ENCODE results near the gene SORBS1.

SORBS1 gene

GRCh38 chr10:95565336-95565735 lies 4.2 kb upstream of the SORBS1 start:
- Histone ChIP-seq H3K9ac (ENCODE audit: low read depth, low read length) (no peak overlapping the region), H3K9me3 (ENCODE audit: control insufficient read depth, insufficient read depth, low read length) (no peaks in the 10 kb centered on the region), H3K36me3 (ENCODE audit: control insufficient read depth, insufficient read depth, low read length) (no peaks in the 10 kb centered on the region), H3K27me3 (ENCODE audit: control insufficient read depth, insufficient read depth, low read length) (no peaks in the 10 kb centered on the region), H3K4me1 (ENCODE audit: control insufficient read depth, insufficient read depth, low read length) (no peaks in the 10 kb centered on the region), H3K4me3 (ENCODE audit: low read depth, low read length) (no peak overlapping the region), H3K27ac (ENCODE audit: low read depth, low read length) (no peak overlapping the region)

DNA sequence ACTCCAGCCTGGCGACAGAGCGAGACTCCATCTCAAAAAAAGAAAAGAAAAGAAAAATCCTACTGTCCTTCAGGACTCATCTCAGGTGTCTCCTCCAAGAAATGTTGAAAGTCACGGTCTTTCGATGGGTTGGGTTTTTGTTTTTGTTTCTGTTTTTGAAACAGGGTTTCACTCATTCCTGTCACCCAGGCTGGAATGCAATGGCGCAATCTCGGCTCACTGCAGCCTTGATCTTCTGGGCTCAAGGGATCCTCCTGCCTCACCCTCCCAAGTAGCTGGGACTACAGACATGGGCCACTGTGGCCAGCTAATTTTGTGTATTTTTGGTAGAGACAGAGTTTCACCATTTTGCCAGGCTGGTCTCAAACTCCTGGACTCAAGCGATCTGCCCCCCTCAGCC lies 3.1 kb upstream of the SORBS1 start:
- peaks cover 5% of the 10 kb centered on the region; the same call in 1 of the 2 replicates for H3K4me1 ChIP-seq (ENCODE audit: control insufficient read depth, insufficient read depth, low read length)
- H3K4me3 ChIP-seq (ENCODE audit: low read depth, low read length) = no peak overlapping the region
- H3K27ac ChIP-seq (ENCODE audit: low read depth, low read length) = no peak overlapping the region
- no peaks in the 10 kb centered on the region for H3K9me3 ChIP-seq (ENCODE audit: control insufficient read depth, insufficient read depth, low read length)
- H3K36me3 ChIP-seq (ENCODE audit: control insufficient read depth, insufficient read depth, low read length) = no peaks in the 10 kb centered on the region
- H3K27me3 ChIP-seq (ENCODE audit: control insufficient read depth, insufficient read depth, low read length) = no peaks in the 10 kb centered on the region
- H3K9ac ChIP-seq (ENCODE audit: low read depth, low read length) = no peak overlapping the region

DNA sequence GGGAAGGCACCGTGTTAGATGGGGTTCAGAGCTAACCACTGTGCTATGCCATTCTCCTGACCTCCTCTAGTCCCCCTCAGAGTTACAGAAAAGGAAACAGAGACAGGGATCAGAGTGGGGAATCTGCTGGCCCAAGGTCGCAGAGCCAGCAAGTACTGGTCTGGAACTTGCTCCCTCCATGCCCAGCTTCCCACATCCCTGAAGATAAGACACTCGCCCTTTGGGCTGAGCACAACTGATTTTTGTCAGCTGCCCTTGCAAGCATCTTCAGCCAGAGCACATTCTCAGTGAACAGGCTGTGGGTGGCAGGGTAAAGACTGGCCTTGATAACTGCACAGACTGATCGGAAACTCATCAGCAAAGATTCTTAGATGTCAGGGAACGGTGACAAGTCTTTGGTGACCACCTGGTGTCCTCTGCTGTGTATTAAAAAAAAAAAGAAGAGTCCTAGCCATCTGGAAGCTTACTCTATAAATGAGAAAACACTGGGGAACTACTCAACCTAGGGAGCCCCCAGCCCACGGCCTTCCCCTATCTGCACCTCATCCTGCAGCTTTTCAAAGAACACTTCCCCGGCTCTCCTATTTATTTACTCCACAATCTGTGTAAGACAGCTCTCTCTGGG lies 1.3 kb upstream of the SORBS1 start:
- H3K4me3 ChIP-seq (ENCODE audit: low read depth, low read length) = no peak overlapping the region
- H3K27ac ChIP-seq (ENCODE audit: low read depth, low read length) = no peak overlapping the region
- no peaks in the 10 kb centered on the region for H3K27me3 ChIP-seq (ENCODE audit: control insufficient read depth, insufficient read depth, low read length)
- H3K4me1 ChIP-seq (ENCODE audit: control insufficient read depth, insufficient read depth, low read length) = peaks cover 22% of the 10 kb centered on the region
- H3K9ac ChIP-seq (ENCODE audit: low read depth, low read length) = no peak overlapping the region
- no peaks in the 10 kb centered on the region for H3K36me3 ChIP-seq (ENCODE audit: control insufficient read depth, insufficient read depth, low read length)
- no peaks in the 10 kb centered on the region for H3K9me3 ChIP-seq (ENCODE audit: control insufficient read depth, insufficient read depth, low read length)

- Histone ChIP-seq H3K9ac (ENCODE audit: low read depth, low read length) (no peak overlapping the region), H3K4me3 (ENCODE audit: low read depth, low read length) (peak overlapping the region; percentile 78), H3K36me3 (ENCODE audit: control insufficient read depth, insufficient read depth, low read length) (no peaks in the 10 kb centered on the region), H3K27ac (ENCODE audit: low read depth, low read length) (no peak overlapping the region), H3K4me1 (ENCODE audit: control insufficient read depth, insufficient read depth, low read length) (peaks cover 28% of the 10 kb centered on the region), H3K9me3 (ENCODE audit: control insufficient read depth, insufficient read depth, low read length) (no peaks in the 10 kb centered on the region), H3K27me3 (ENCODE audit: control insufficient read depth, insufficient read depth, low read length) (no peaks in the 10 kb centered on the region)
These were observed 650 bp upstream of the SORBS1 start for GRCh38 chr10:95561864-95562177.

DNA sequence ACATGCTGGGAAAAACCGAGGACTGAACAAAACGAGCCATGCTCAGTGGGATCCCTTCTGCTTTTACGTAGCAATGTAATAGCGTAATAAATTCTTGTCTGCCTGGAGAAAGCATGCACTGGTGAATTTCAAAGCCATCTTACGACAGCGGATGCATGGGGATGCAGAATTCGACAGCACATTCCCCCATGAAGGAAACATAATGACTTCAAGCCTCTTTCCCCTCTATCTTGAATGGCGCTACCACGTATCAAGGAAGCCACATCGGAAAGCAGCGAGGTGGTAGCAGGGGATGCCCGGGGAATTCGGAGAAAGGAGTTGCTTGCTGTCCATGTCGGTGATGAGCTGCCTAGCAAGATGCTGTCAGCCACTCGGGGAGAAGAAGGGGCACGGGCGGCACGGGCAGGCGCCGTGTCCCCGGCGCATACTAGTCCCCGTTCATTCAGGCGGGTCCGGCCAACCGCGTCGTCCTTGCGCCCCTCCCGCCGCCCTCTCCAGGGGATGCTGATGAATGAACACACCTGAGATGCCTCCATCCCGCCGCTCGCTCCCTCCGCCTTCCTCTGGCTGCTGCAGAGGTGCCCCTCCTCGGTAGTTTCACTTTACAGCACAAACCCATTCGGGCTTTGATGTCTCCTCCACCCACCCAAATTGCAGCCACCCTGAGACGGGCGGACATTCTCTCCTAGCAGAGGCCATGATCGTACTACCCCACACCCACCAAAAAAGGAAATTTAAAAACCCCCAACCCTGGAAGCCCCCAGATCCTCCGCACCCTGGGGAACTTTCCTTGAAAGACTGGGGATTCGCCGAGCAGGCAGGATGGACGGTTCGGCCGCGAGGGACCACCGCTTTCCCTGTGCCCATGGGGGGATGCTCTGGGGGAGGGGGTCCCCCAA lies 644 bp downstream of the SORBS1 start:
- Histone ChIP-seq H3K27me3 (ENCODE audit: control insufficient read depth, insufficient read depth, low read length) (no peaks in the 10 kb centered on the region), H3K9ac (ENCODE audit: low read depth, low read length) (peak overlapping the region; percentile 39; the same call in 1 of the 2 replicates), H3K36me3 (ENCODE audit: control insufficient read depth, insufficient read depth, low read length) (no peaks in the 10 kb centered on the region), H3K9me3 (ENCODE audit: control insufficient read depth, insufficient read depth, low read length) (no peaks in the 10 kb centered on the region), H3K27ac (ENCODE audit: low read depth, low read length) (peak overlapping the region; percentile 34), H3K4me1 (ENCODE audit: control insufficient read depth, insufficient read depth, low read length) (peaks cover 34% of the 10 kb centered on the region), H3K4me3 (ENCODE audit: low read depth, low read length) (peak overlapping the region; percentile 78)

DNA sequence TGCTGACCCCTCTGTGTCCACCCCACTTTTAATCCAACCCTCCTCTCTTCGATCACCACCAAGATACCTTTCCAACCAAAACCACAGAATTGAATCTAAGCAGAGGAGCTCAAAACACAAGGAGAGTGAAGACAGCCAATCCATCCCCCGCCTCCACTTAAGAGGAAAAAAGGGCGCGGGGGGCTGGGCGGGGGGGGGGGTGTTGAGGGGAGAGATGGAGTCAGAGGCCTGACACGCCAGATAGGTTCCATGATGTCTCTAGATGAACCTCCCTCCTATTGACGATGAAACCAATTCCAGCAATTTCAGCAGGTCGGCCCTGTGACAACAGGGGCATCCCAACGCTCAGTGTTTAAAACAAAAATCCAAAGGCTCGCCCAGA lies 1.3 kb downstream of the SORBS1 start:
- Histone ChIP-seq H3K9me3 (ENCODE audit: control insufficient read depth, insufficient read depth, low read length) (no peaks in the 10 kb centered on the region), H3K4me1 (ENCODE audit: control insufficient read depth, insufficient read depth, low read length) (peaks cover 40% of the 10 kb centered on the region), H3K27me3 (ENCODE audit: control insufficient read depth, insufficient read depth, low read length) (no peaks in the 10 kb centered on the region), H3K4me3 (ENCODE audit: low read depth, low read length) (peak overlapping the region; percentile 78), H3K36me3 (ENCODE audit: control insufficient read depth, insufficient read depth, low read length) (no peaks in the 10 kb centered on the region), H3K9ac (ENCODE audit: low read depth, low read length) (no peak overlapping the region), H3K27ac (ENCODE audit: low read depth, low read length) (no peak overlapping the region)

- no peaks in the 10 kb centered on the region for H3K27me3 ChIP-seq (ENCODE audit: control insufficient read depth, insufficient read depth, low read length)
These were observed 1.7 kb downstream of the SORBS1 start for GRCh38 chr10:95559471-95559870.

DNA sequence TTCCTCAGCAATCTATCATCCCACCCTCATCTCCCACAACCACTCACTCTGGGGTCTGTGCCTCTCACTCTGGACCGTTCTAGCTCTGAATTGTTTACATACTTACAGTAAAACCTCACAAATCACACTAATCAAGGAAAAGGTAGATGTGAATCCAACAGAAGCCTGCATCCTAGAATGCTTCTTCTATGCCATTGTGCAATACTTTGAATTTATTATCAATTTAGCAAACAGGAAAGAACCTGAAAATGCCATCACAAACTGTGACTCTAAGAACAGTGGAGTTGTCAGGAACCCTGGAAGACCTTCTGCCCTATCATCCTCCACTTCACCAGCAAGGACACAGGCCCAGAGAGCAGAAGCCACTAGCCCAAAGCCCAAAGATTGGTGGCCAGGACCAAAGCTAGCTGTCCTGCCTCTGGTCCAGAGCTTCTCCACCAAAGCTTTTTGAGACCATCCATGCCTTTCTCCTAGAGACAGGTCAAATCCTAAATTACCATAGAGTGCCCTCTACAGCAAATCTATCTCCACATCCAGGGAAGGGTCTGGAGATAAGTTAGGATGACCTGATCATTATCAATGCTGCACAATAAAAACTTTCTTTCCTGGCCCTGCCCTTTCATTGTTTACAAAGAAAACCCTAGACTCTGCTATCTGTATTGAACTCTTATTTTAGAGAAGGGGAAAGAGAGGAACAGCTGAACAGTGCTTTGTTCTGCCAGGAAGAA lies 2.4 kb downstream of the SORBS1 start:
- Histone ChIP-seq H3K9ac (ENCODE audit: low read depth, low read length) (no peak overlapping the region), H3K9me3 (ENCODE audit: control insufficient read depth, insufficient read depth, low read length) (no peaks in the 10 kb centered on the region), H3K4me3 (ENCODE audit: low read depth, low read length) (peak overlapping the region; percentile 44), H3K36me3 (ENCODE audit: control insufficient read depth, insufficient read depth, low read length) (no peaks in the 10 kb centered on the region), H3K27me3 (ENCODE audit: control insufficient read depth, insufficient read depth, low read length) (no peaks in the 10 kb centered on the region), H3K4me1 (ENCODE audit: control insufficient read depth, insufficient read depth, low read length) (peaks cover 40% of the 10 kb centered on the region), H3K27ac (ENCODE audit: low read depth, low read length) (peak overlapping the region; percentile 23)

More at GRCh38 chr10:95559471-95559870, 1.7 kb downstream of the SORBS1 start:
- peaks cover 40% of the 10 kb centered on the region for H3K4me1 ChIP-seq (ENCODE audit: control insufficient read depth, insufficient read depth, low read length)
- H3K4me3 ChIP-seq (ENCODE audit: low read depth, low read length) = peak overlapping the region; percentile 44
- peak overlapping the region; percentile 23 for H3K27ac ChIP-seq (ENCODE audit: low read depth, low read length)
- no peak overlapping the region for H3K9ac ChIP-seq (ENCODE audit: low read depth, low read length)
- H3K9me3 ChIP-seq (ENCODE audit: control insufficient read depth, insufficient read depth, low read length) = no peaks in the 10 kb centered on the region
- H3K36me3 ChIP-seq (ENCODE audit: control insufficient read depth, insufficient read depth, low read length) = no peaks in the 10 kb centered on the region

DNA sequence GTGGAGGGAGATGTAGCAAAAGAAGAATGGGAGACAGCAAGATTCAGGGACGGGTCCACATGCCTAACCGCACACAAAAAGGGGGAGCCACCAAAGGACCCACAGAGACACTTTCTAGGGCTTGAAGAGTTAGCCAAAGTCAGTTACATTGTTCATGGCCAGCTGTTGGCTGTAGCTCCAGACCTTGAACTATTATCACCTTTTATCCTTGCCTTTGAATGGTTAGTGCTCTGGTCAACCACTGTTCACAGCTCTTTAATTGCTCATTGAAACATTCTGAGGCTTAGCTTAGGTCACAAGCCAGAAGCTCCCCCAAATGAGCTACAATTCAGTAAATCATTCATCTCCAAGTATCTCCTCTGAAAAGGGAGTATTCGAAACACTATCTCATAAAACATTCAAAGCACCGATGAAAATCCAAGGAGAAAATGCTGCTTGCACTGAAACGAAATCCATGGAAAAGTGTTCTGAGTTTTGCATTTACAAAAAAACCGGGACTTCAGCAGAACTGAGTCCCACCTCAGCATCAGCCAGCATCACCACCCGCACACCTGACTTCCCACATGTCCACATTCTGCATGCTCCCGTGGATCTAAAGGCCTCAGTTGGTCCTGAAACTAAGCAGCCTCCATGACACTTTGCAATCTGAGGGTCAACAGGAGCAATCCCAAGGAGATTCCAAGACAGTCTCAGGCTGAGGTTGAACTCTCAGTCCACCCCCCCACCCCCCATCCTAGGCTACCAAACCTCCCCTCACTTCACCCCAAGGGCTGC lies 4.0 kb downstream of the SORBS1 start:
- no peak overlapping the region for H3K9ac ChIP-seq (ENCODE audit: low read depth, low read length)
- H3K9me3 ChIP-seq (ENCODE audit: control insufficient read depth, insufficient read depth, low read length) = no peaks in the 10 kb centered on the region
- H3K27me3 ChIP-seq (ENCODE audit: control insufficient read depth, insufficient read depth, low read length) = no peaks in the 10 kb centered on the region
- H3K27ac ChIP-seq (ENCODE audit: low read depth, low read length) = no peak overlapping the region
- H3K36me3 ChIP-seq (ENCODE audit: control insufficient read depth, insufficient read depth, low read length) = no peaks in the 10 kb centered on the region
- H3K4me1 ChIP-seq (ENCODE audit: control insufficient read depth, insufficient read depth, low read length) = peaks cover 44% of the 10 kb centered on the region
- no peak overlapping the region for H3K4me3 ChIP-seq (ENCODE audit: low read depth, low read length)

DNA sequence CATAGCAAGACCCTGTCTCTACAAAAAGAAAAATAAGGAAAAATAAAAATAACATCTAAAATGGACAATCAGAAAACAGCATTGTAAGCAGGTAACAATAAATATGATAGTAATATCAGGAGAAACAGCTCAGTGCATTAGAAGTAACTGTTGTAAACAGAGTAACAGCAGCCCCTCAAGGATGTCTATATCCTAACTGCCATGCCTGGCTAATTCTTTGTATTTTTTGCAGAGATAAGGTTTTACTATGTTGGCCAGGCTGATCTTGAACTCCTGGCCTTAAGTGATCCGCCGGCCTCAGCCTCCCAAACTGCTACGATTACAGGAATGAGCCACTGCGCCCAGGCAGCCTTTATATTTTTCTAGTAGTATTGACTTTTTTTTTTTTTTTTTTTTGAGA lies 7.5 kb downstream of the SORBS1 start:
- Histone ChIP-seq H3K27me3 (ENCODE audit: control insufficient read depth, insufficient read depth, low read length) (no peaks in the 10 kb centered on the region), H3K36me3 (ENCODE audit: control insufficient read depth, insufficient read depth, low read length) (no peaks in the 10 kb centered on the region), H3K4me3 (ENCODE audit: low read depth, low read length) (no peak overlapping the region), H3K4me1 (ENCODE audit: control insufficient read depth, insufficient read depth, low read length) (peaks cover 61% of the 10 kb centered on the region), H3K9ac (ENCODE audit: low read depth, low read length) (no peak overlapping the region), H3K27ac (ENCODE audit: low read depth, low read length) (no peak overlapping the region), H3K9me3 (ENCODE audit: control insufficient read depth, insufficient read depth, low read length) (no peaks in the 10 kb centered on the region)

Measured in HUES48 (cell line).